ENCODE measurements around the gene SYT3. TPM values are rescaled to one million over a fixed set of nuclear protein-coding genes. Genes with fewer than 3 reads are reported as not detected.
"Not testable (repeated sequence)": the region's sequence is repeated elsewhere in the genome, so short reads cannot be mapped to it uniquely, and the experiment has no call there.

SYT3 gene
- total RNA-seq, 2 donors from 2014 or later: not detected

GRCh38 chr19:50607388-50607787 lies 32.3 kb downstream of the SYT3 start:
- no peak for TF ChIP-seq CTCF (IDR thresholded peaks at IDR 0.05)
- Histone ChIP-seq H3K36me3 (no peaks in the 10 kb centered on the region), H3K27me3 (replicated peaks; ENCODE audit: insufficient read depth) (no peaks in the 10 kb centered on the region), H3K4me3 (no peak overlapping the region), H3K9me3 (no peaks in the 10 kb centered on the region), H3K27ac (no peak overlapping the region), H3K4me1 (ENCODE audit: control insufficient read depth in 1 of 2, low read depth in 2 of 2) (no peaks in the 10 kb centered on the region)
- DNase-seq (ENCODE audit: low spot score) (no peak), ATAC-seq (ENCODE audit: insufficient number of reproducible peaks, low FRiP score, low read depth) (no peak)

- H3K36me3 ChIP-seq; H3K27ac ChIP-seq; H3K27me3 ChIP-seq (replicated peaks; ENCODE audit: insufficient read depth); DNase-seq (ENCODE audit: low spot score); H3K9me3 ChIP-seq; H3K4me3 ChIP-seq; H3K4me1 ChIP-seq (ENCODE audit: control insufficient read depth in 1 of 2, low read depth in 2 of 2); ATAC-seq (ENCODE audit: insufficient number of reproducible peaks, low FRiP score, low read depth): not testable (repeated sequence)
These were observed 33.4 kb downstream of the SYT3 start for GRCh38 chr19:50606059-50606836.

GRCh38 chr19:50604264-50605073 lies 35.2 kb downstream of the SYT3 start:
- H3K4me3 ChIP-seq; ATAC-seq (ENCODE audit: insufficient number of reproducible peaks, low FRiP score, low read depth); H3K9me3 ChIP-seq; H3K27ac ChIP-seq; H3K4me1 ChIP-seq (ENCODE audit: control insufficient read depth in 1 of 2, low read depth in 2 of 2); H3K36me3 ChIP-seq; H3K27me3 ChIP-seq (replicated peaks; ENCODE audit: insufficient read depth); DNase-seq (ENCODE audit: low spot score): not testable (repeated sequence)

- H3K4me3 ChIP-seq: no peak overlapping the region
- no peak overlapping the region for H3K27ac ChIP-seq
- no peaks in the 10 kb centered on the region for H3K36me3 ChIP-seq
- H3K4me1 ChIP-seq (ENCODE audit: control insufficient read depth in 1 of 2, low read depth in 2 of 2): no peaks in the 10 kb centered on the region
- no peaks in the 10 kb centered on the region for H3K9me3 ChIP-seq
- TF ChIP-seq CTCF (IDR thresholded peaks at IDR 0.05): no peak
- H3K27me3 ChIP-seq (replicated peaks; ENCODE audit: insufficient read depth): no peaks in the 10 kb centered on the region
- ATAC-seq (ENCODE audit: insufficient number of reproducible peaks, low FRiP score, low read depth) (no peak), DNase-seq (ENCODE audit: low spot score) (no peak)
These were observed 36.7 kb downstream of the SYT3 start for GRCh38 chr19:50602935-50603334.

- no peak for DNase-seq (ENCODE audit: low spot score)
- no peaks in the 10 kb centered on the region for H3K4me1 ChIP-seq (ENCODE audit: control insufficient read depth in 1 of 2, low read depth in 2 of 2)
- no peaks in the 10 kb centered on the region for H3K9me3 ChIP-seq
- H3K27ac ChIP-seq: no peak overlapping the region
- H3K4me3 ChIP-seq: no peak overlapping the region
- TF ChIP-seq CTCF (IDR thresholded peaks at IDR 0.05): no peak
- H3K27me3 ChIP-seq (replicated peaks; ENCODE audit: insufficient read depth): no peaks in the 10 kb centered on the region
- H3K36me3 ChIP-seq: no peaks in the 10 kb centered on the region
- ATAC-seq (ENCODE audit: insufficient number of reproducible peaks, low FRiP score, low read depth): no peak
These were observed 37.2 kb downstream of the SYT3 start for GRCh38 chr19:50602496-50602895.

- no peaks in the 10 kb centered on the region for H3K27me3 ChIP-seq (replicated peaks; ENCODE audit: insufficient read depth)
- no peaks in the 10 kb centered on the region for H3K9me3 ChIP-seq
These were observed 37.6 kb downstream of the SYT3 start for GRCh38 chr19:50602089-50602422.

More at GRCh38 chr19:50602089-50602422, 37.6 kb downstream of the SYT3 start:
- Histone ChIP-seq H3K4me1 (ENCODE audit: control insufficient read depth in 1 of 2, low read depth in 2 of 2) (no peaks in the 10 kb centered on the region), H3K4me3 (no peak overlapping the region), H3K36me3 (no peaks in the 10 kb centered on the region), H3K27ac (no peak overlapping the region)
- TF ChIP-seq CTCF (IDR thresholded peaks at IDR 0.05): no peak
- DNase-seq (ENCODE audit: low spot score) (no peak), ATAC-seq (ENCODE audit: insufficient number of reproducible peaks, low FRiP score, low read depth) (no peak)

Measured in thoracic aorta (tissue), 2 donors.